Endodermal cell (in vitro differentiated cells): ENCODE measurements around the gene KCNQ4. TPM values are rescaled to one million over a fixed set of nuclear protein-coding genes. Genes with fewer than 3 reads are reported as not detected.

Source experiments
- DNase-seq: peaks from one replicate; pipeline ENCODE4 v3.0.0-alpha.2; 2017
- H3K27ac ChIP-seq: 2 replicates; pipeline ENCODE4 v1.5.1; 2013; ENCODE audit warnings: mild to moderate bottlenecking, low read depth, low read length, moderate library complexity
- H3K27me3 ChIP-seq: 2 replicates; pipeline ENCODE4 v1.6.1; 2013; ENCODE audit warnings: mild to moderate bottlenecking, low read length, moderate library complexity; ENCODE audit not compliant: insufficient read depth, control insufficient read depth, poor library complexity, severe bottlenecking
- H3K36me3 ChIP-seq: 2 replicates; pipeline ENCODE4 v1.7.0; 2013; ENCODE audit warnings: mild to moderate bottlenecking, low read length, moderate library complexity; ENCODE audit not compliant: control insufficient read depth, insufficient read depth
- H3K4me1 ChIP-seq: one replicate; pipeline ENCODE4 v1.7.0; 2013; ENCODE audit warnings: low read length; ENCODE audit not compliant: control insufficient read depth, insufficient read depth
- H3K4me3 ChIP-seq: 2 replicates; pipeline ENCODE4 v1.5.1; 2013; ENCODE audit warnings: mild to moderate bottlenecking, low read length, moderate library complexity
- H3K9ac ChIP-seq: 2 replicates; pipeline ENCODE4 v1.6.1; 2013; ENCODE audit warnings: mild to moderate bottlenecking, low read length, moderate library complexity; ENCODE audit not compliant: poor library complexity, severe bottlenecking; ENCODE audit errors: extremely low read depth
- H3K9me3 ChIP-seq: 2 replicates; pipeline ENCODE4 v1.6.1; 2013; ENCODE audit warnings: mild to moderate bottlenecking, low read length, moderate library complexity; ENCODE audit not compliant: control insufficient read depth
- H3K27ac Mint-ChIP-seq: 2 replicates; pipeline ENCODE4 v1.8.0; 2020; ENCODE audit warnings: mixed read lengths
- H3K27me3 Mint-ChIP-seq: 2 replicates; pipeline ENCODE4 v1.8.0; 2021; ENCODE audit warnings: mild to moderate bottlenecking, mixed read lengths; ENCODE audit not compliant: insufficient read depth
- H3K36me3 Mint-ChIP-seq: 2 replicates; pipeline ENCODE4 v1.8.0; 2020; ENCODE audit warnings: low read depth, mixed read lengths
- H3K4me1 Mint-ChIP-seq: 2 replicates; pipeline ENCODE4 v1.8.0; 2020; ENCODE audit warnings: mixed read lengths
- H3K4me3 Mint-ChIP-seq: 2 replicates; pipeline ENCODE4 v1.8.0; 2020; ENCODE audit warnings: mild to moderate bottlenecking, moderate library complexity, mixed read lengths
- H3K9me3 Mint-ChIP-seq: 2 replicates; pipeline ENCODE4 v1.8.0; 2020; ENCODE audit warnings: mild to moderate bottlenecking, mixed read lengths
- CTCF ChIP-seq: fragments of 200-600 bp; sonication (generic); conservative IDR thresholded peaks from 2 replicates; pipeline ENCODE4 v1.5.0; 2021; ENCODE audit warnings: antibody characterized with exemption, mild to moderate bottlenecking
- WGBS, 2 experiments: methylation state at CpG; one replicate each; pipeline versions ENCODE4 v1.1.5 to v1.1.7; 2013; ENCODE audit warnings: missing lambda C conversion rate in 2 of 2, mixed read lengths in 1 of 2; ENCODE audit not compliant: insufficient coverage in 1 of 2, insufficient read length in 1 of 2; 5-methylcytosine and 5-hydroxymethylcytosine counted together
- total RNA-seq, 2 donors: library from RNA; stranded (reverse); fragmentation: NEBNext Ultra II Directional in 1 of 2; extraction: Animal tissue kit (Norgen Biotek cat#: 25700) in 1 of 2; gene quantifications; 2 replicates in 1 of 2; 3 replicates in 1 of 2; pipeline ENCODE4 v1.2.1, GENCODE V29; 2021

KCNQ4 gene
- total RNA-seq, 2 donors from 2014 or later: 0.22 to 0.88 TPM

GRCh38 chr1:40743860-40744259 lies 39.7 kb upstream of the KCNQ4 start:
- Histone ChIP-seq H3K4me3 (no peak overlapping the region), H3K9me3 (no peaks in the 10 kb centered on the region), H3K4me1 (peaks cover 19% of the 10 kb centered on the region), H3K36me3 (peaks cover 87% of the 10 kb centered on the region), H3K27me3 (no peaks in the 10 kb centered on the region), H3K27ac (no peak overlapping the region), H3K9ac (no peak overlapping the region)
- Mint-ChIP-seq H3K36me3 (peaks cover 62% of the 10 kb centered on the region), H3K9me3 (no peaks in the 10 kb centered on the region), H3K27me3 (no peaks in the 10 kb centered on the region), H3K4me1 (peaks cover 49% of the 10 kb centered on the region), H3K27ac (no peak overlapping the region), H3K4me3 (no peak overlapping the region)
- DNase-seq: no peak
- TF ChIP-seq CTCF: no peak
- 93 to 100% methylated on average over 3 of the region's 3 CpGs for WGBS, 2 experiments

GRCh38 chr1:40745176-40745575 lies 38.4 kb upstream of the KCNQ4 start:
- Histone ChIP-seq H3K36me3 (peaks cover 75% of the 10 kb centered on the region), H3K27me3 (no peaks in the 10 kb centered on the region), H3K4me1 (peaks cover 20% of the 10 kb centered on the region), H3K4me3 (no peak overlapping the region), H3K9me3 (no peaks in the 10 kb centered on the region), H3K9ac (no peak overlapping the region), H3K27ac (no peak overlapping the region)
- no peak for DNase-seq
- WGBS, 2 experiments: 100% methylated on average over 1 of the region's 1 CpG; no CpG with 5 or more reads in 1 of the 2 experiments
- no peaks in the 10 kb centered on the region for H3K9me3 Mint-ChIP-seq
- no peaks in the 10 kb centered on the region for H3K27me3 Mint-ChIP-seq
- H3K4me3 Mint-ChIP-seq: no peak overlapping the region
- H3K4me1 Mint-ChIP-seq: peaks cover 58% of the 10 kb centered on the region
- H3K27ac Mint-ChIP-seq: no peak overlapping the region
- TF ChIP-seq CTCF: no peak
- peaks cover 54% of the 10 kb centered on the region for H3K36me3 Mint-ChIP-seq

- no peak for DNase-seq
- H3K27ac ChIP-seq: no peak overlapping the region
- no peaks in the 10 kb centered on the region for H3K27me3 ChIP-seq
- H3K36me3 ChIP-seq: peaks cover 77% of the 10 kb centered on the region
- no peak overlapping the region for H3K4me3 ChIP-seq
- H3K9me3 Mint-ChIP-seq: no peaks in the 10 kb centered on the region
- H3K36me3 Mint-ChIP-seq: peaks cover 54% of the 10 kb centered on the region
- 93 to 100% methylated on average over 2 of the region's 2 CpGs for WGBS, 2 experiments
- peaks cover 15% of the 10 kb centered on the region for H3K4me1 ChIP-seq
- no peak overlapping the region for H3K9ac ChIP-seq
- H3K9me3 ChIP-seq: no peaks in the 10 kb centered on the region
- no peak for TF ChIP-seq CTCF
- H3K4me3 Mint-ChIP-seq: no peak overlapping the region
- H3K4me1 Mint-ChIP-seq: peaks cover 57% of the 10 kb centered on the region
- H3K27ac Mint-ChIP-seq: no peak overlapping the region
- no peaks in the 10 kb centered on the region for H3K27me3 Mint-ChIP-seq
These were observed 37.1 kb upstream of the KCNQ4 start for GRCh38 chr1:40746344-40747090.
